ENCODE data around the gene PRICKLE1. TPM values are rescaled to one million over a fixed set of nuclear protein-coding genes. Genes with fewer than 3 reads are reported as not detected.

Gene PRICKLE1
- total and polyA plus RNA-seq, 2 experiments from 2014 or later: 16.5 to 25.9 TPM

DNA sequence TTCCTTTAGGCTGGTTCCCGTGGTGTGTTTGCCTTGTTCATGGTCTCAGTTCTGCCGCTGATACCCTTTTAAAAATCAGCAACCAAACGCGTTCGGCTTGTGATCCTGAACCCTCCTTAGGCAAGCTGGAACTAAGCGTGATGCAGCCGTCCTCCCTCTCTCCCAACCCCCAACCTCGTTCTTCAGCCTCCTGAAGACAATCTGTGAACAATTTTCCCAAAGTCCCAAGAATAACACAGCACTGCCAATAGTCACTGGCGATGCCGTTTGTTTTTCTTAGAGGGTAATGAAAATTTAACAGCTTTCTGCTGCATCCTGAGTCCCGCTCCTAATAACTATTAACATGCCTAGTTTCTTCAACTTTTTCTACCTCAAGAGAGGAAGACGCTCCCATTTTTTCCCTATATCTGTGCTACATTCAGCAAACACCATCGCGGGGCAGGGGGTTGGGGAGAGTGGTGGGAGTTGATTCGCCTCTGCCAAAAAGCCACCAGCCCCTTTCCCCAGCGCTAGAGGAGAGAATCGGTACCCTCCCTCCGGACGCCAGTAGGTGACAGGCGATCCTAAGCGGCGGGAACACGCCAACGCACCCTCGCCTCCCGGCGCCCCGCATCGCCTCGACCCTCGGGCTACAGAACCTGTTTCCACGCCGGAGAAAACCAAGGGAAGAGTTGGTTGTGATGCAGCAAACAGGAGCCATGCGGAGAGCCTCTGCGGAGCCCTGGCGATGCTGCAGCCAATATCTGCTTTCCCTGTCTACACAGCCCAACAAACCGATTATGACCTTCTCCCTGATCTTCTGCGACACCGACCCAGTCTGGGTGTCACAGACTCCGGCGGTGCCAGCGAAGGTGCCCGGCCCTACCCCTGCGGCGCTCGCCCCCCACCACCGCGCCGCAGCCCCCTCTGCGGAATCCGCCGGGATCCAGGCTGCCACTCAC is 752 bp downstream of the PRICKLE1 start:
- Histone ChIP-seq H3K4me3 (peak overlapping the region; percentile 81), H3K27me3 (no peaks in the 10 kb centered on the region), H4K20me1 (ENCODE audit: insufficient read depth, poor library complexity, severe bottlenecking) (no peaks in the 10 kb centered on the region), H3K27ac (peak overlapping the region; percentile 86), H3K79me2 (peaks cover 52% of the 10 kb centered on the region), H3K4me2 (peak overlapping the region; percentile 83), H2AFZ (peak overlapping the region; percentile 53), H3K9me2 (replicated peaks; ENCODE audit: insufficient read depth) (no peaks in the 10 kb centered on the region), H3K9me3 (ENCODE audit: low read depth) (no peaks in the 10 kb centered on the region), H3K4me1 (ENCODE audit: insufficient read depth) (peaks cover 29% of the 10 kb centered on the region), H3K36me3 (replicated peaks; ENCODE audit: insufficient read depth, low read depth) (no peaks in the 10 kb centered on the region)
- DNase-seq (ENCODE audit: low spot score): peak; percentile 73
- TF ChIP-seq, protein P1, sequence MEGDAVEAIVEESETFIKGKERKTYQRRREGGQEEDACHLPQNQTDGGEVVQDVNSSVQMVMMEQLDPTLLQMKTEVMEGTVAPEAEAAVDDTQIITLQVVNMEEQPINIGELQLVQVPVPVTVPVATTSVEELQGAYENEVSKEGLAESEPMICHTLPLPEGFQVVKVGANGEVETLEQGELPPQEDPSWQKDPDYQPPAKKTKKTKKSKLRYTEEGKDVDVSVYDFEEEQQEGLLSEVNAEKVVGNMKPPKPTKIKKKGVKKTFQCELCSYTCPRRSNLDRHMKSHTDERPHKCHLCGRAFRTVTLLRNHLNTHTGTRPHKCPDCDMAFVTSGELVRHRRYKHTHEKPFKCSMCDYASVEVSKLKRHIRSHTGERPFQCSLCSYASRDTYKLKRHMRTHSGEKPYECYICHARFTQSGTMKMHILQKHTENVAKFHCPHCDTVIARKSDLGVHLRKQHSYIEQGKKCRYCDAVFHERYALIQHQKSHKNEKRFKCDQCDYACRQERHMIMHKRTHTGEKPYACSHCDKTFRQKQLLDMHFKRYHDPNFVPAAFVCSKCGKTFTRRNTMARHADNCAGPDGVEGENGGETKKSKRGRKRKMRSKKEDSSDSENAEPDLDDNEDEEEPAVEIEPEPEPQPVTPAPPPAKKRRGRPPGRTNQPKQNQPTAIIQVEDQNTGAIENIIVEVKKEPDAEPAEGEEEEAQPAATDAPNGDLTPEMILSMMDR (IDR thresholded peaks at IDR 0.05; ENCODE audit: poor library complexity): peak; percentile 56
- no peak for TF ChIP-seq EZH2phosphoT487 (IDR thresholded peaks at IDR 0.05; ENCODE audit: low read depth, severe bottlenecking, unreplicated experiment)
- no peak for TF ChIP-seq EZH2 (IDR thresholded peaks at IDR 0.05; ENCODE audit: borderline replicate concordance)
- 2% methylated on average over 45 of the region's 52 CpGs for WGBS (ENCODE audit: low lambda C conversion rate, missing lambda C conversion rate)

DNA sequence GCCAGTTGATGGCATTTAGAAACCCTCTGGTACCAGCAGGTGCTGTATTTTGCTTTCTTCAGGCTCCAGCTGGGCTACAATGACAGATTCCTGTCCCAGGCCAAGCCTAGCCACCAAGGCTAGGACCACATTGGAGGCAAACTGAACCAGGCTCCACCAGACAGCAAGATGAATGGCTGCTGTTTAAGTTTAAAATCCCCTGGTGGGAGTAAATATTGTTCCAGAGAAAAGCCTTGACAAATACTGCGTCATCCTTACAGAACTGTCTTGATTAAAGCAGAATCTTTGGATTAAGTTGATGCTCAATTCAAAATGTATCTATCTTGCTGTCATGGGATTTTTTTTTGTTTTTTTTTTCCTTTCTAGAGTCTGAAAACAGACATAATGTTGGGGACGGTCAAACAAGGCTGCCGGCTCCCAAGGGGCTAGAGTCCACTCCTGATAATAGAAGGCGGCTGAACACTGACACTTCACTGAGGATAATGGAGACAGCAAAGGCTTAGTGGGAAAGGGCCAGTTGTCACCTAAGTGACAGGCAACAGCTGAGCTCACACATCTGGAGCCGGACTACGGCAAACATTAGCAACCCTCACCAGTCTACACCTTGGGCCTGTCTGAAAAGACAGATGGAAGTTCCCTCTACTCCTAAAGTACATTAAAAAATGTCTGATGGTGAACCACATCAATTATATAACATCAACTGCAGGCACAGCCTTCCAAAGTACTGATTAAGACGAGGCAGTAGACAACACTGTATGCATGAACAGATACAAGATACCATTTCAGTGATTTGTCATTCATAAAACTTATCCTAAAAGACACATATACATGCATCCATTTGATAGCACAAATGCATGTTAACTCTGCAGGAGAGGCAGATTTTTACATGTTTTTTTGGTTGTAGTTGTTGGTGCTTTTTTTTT is 1.7 kb downstream of the PRICKLE1 start:
- H3K79me2 ChIP-seq: peaks cover 60% of the 10 kb centered on the region
- no peaks in the 10 kb centered on the region for H3K27me3 ChIP-seq
- H3K27ac ChIP-seq: peak overlapping the region; percentile 86
- no peaks in the 10 kb centered on the region for H3K36me3 ChIP-seq (replicated peaks; ENCODE audit: insufficient read depth, low read depth)
- H3K4me3 ChIP-seq: peak overlapping the region; percentile 81
- WGBS (ENCODE audit: low lambda C conversion rate, missing lambda C conversion rate): 5% methylated on average over 7 of the region's 7 CpGs
- TF ChIP-seq EZH2 (IDR thresholded peaks at IDR 0.05; ENCODE audit: borderline replicate concordance) (no peak), EZH2phosphoT487 (IDR thresholded peaks at IDR 0.05; ENCODE audit: low read depth, severe bottlenecking, unreplicated experiment) (no peak)
- TF ChIP-seq, protein P1 (IDR thresholded peaks at IDR 0.05; ENCODE audit: poor library complexity): no peak
- no peaks in the 10 kb centered on the region for H3K9me2 ChIP-seq (replicated peaks; ENCODE audit: insufficient read depth)
- no peaks in the 10 kb centered on the region for H4K20me1 ChIP-seq (ENCODE audit: insufficient read depth, poor library complexity, severe bottlenecking)
- peaks cover 26% of the 10 kb centered on the region for H3K4me1 ChIP-seq (ENCODE audit: insufficient read depth)
- H2AFZ ChIP-seq: no peak overlapping the region
- H3K4me2 ChIP-seq: peak overlapping the region; percentile 83
- no peaks in the 10 kb centered on the region for H3K9me3 ChIP-seq (ENCODE audit: low read depth)
- peak; percentile 19 for DNase-seq (ENCODE audit: low spot score)

DNA sequence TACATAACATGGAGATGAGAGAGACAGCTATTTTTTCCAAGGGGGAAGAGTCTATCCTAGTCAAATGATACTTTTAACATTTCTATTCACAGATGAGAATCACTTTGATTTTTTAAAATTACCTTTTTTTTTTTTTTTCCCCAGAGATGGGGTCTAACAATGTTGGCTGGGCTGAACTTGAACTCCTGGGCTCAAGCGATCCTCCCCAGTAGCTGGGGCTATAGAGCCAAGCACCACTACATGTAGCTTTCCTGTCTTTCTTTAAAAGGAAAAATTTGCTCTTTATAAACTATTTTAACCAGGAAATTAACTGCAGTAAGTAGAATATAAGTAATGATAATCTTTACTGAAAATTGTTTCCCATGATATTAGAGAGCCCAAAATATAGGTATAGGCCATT is 3.3 kb downstream of the PRICKLE1 start:
- TF ChIP-seq, protein P1 (IDR thresholded peaks at IDR 0.05; ENCODE audit: poor library complexity): peak; percentile 28
- TF ChIP-seq EZH2phosphoT487 (IDR thresholded peaks at IDR 0.05; ENCODE audit: low read depth, severe bottlenecking, unreplicated experiment) (no peak), EZH2 (IDR thresholded peaks at IDR 0.05; ENCODE audit: borderline replicate concordance) (no peak)
- Histone ChIP-seq H3K4me3 (no peak overlapping the region), H3K79me2 (peaks cover 72% of the 10 kb centered on the region), H2AFZ (no peak overlapping the region), H4K20me1 (ENCODE audit: insufficient read depth, poor library complexity, severe bottlenecking) (no peaks in the 10 kb centered on the region), H3K4me1 (ENCODE audit: insufficient read depth) (peaks cover 32% of the 10 kb centered on the region), H3K9me2 (replicated peaks; ENCODE audit: insufficient read depth) (no peaks in the 10 kb centered on the region), H3K27ac (peak overlapping the region; percentile 86), H3K27me3 (no peaks in the 10 kb centered on the region), H3K9me3 (ENCODE audit: low read depth) (no peaks in the 10 kb centered on the region), H3K4me2 (peak overlapping the region; percentile 83), H3K36me3 (replicated peaks; ENCODE audit: insufficient read depth, low read depth) (no peaks in the 10 kb centered on the region)
- WGBS (ENCODE audit: low lambda C conversion rate, missing lambda C conversion rate): 85% methylated on average over 1 of the region's 1 CpG
- no peak for DNase-seq (ENCODE audit: low spot score)

Measured in hepatocyte (in vitro differentiated cells).